Uterus (tissue), 2 donors: ENCODE data around the gene STAB2.

Source experiments
- CTCF ChIP-seq, 4 experiments: fragments of 200-600 bp in 2 of 4; fragments of 450-650 bp in 2 of 4; sonication (generic) in 2 of 4; IDR thresholded peaks; one replicate each; pipeline ENCODE4 v1.5.1; 2016 to 2019; ENCODE audit warnings: antibody characterized with exemption in 4 of 4, mild to moderate bottlenecking in 2 of 4, moderate library complexity in 1 of 4
- POLR2A ChIP-seq, 2 donors: fragments of 450-650 bp; IDR thresholded peaks; one replicate each; pipeline ENCODE4 v1.6.1; 2016; ENCODE audit warnings: antibody characterized with exemption in 2 of 2, mild to moderate bottlenecking in 1 of 2, moderate library complexity in 1 of 2

GRCh38 chr12:103679421-103680170 is 92.5 kb downstream of the STAB2 start:
- TF ChIP-seq POLR2A (IDR thresholded peaks at IDR 0.05): no peak
- TF ChIP-seq CTCF (IDR thresholded peaks at IDR 0.05): no peak
